Measurements from ENCODE around the gene KCNAB2.

KCNAB2 gene

DNA sequence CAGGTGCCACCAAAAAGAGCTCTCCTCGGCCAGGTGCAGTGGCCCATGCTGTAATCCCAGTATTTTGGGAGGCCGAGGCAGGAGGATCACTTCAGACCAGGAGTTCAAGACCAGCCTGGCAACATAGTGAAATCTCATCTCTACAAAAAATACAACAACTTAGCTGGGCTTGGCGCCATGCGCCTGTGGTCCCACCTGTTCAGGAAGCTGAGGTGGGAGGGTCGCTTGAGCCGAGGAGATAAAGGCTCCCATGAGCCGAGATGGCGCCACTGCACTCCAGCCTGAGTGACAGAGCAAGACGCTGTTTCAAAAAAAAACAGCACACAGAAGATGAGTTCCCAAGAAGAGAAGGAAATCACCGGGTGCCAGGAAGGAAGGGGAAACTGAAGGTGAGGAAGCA, 67.4 kb downstream of the KCNAB2 start:
- FAIRE-seq, result no peak

DNA sequence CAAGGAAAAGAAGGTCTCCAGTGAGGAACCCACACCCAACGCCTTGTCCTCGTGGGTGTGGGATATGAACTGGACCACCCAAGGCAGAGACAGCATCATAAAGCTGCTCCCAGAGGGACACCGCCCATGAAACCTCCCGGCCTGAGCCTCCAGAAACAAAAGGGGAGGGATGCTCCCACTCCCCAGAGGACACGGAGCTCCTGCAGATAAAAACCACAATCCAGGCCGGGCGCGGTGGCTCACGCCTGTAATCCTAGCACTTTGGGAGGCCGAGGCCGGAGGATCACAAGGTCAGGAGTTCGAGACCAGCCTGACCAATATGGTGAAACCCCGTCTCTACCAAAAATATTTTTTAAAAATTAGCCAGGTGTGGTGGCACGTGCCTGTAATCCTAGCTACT, 68.1 kb downstream of the KCNAB2 start:
- no peak for FAIRE-seq

DNA sequence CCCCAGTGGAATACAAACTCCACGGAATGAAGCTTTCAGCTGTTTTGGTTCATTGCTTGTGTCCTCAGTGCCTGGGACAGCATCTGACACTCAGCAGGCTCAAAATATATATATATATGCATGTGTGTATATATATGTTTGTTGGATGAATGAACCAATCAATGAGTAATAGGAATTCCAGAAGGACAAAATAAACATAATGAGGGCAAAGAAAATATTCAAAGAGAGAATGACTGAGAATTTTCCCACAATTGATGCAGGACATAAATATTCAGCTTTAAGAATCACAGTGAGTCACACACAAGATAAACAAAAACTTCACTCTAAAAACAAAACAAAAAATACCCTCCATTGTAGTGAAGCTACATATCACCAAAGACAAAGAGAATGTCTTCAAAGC, 70.4 kb downstream of the KCNAB2 start:
- FAIRE-seq, result no peak

DNA sequence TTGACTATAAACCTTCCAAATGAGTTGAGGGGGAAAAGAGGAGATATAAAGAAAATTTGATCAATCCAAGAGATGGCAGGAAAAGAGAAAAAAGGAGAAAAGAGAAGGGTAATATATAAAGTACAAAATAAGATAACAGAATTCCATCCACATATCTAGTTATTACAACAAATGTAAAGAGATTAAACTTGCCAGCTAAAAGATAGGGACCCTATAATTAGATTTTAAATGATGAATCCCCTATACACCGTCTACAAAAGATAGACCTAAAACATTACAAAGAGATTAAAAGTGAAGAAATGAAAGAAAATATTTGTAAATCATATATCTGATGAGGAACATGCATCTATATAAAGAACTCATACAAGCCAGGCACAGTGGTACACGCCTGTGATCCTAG, 71.4 kb downstream of the KCNAB2 start:
- no peak for FAIRE-seq

DNA sequence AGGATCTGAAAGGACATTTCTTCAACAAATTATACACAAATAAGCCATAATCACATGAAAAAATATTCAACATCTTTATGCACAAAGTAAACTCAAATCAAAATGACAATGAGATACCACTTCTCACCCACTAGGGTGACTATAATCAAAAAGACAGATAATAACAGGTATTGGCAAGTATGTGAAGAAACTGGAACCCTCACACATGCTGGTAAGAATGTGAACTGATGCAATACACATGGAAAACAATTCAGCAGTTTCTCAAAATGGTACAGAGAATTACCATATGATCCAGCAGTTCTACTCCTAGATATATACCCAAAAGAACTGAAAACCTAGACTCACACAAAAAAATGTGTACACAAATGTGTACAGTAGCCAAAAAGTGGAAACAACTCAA, 71.9 kb downstream of the KCNAB2 start:
- FAIRE-seq, result no peak

DNA sequence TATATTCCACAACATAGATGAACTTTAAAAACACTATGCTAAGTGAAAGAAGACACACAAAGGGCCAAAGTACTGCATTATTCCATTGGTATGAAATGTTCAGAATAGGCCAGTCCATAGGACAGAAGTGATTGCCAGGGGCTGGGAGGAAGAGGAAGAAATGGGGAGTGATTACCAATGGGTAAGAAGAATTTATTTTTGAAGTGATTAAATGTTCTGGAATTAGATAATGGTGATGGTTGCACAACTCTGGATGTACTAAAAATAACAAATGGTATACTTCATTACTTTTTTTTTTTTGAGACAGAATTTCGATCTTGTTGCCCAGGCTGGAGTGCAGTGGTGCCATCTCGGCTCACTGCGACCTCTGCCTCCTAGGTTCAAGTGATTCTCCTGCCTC, 72.7 kb downstream of the KCNAB2 start:
- FAIRE-seq, result no peak

DNA sequence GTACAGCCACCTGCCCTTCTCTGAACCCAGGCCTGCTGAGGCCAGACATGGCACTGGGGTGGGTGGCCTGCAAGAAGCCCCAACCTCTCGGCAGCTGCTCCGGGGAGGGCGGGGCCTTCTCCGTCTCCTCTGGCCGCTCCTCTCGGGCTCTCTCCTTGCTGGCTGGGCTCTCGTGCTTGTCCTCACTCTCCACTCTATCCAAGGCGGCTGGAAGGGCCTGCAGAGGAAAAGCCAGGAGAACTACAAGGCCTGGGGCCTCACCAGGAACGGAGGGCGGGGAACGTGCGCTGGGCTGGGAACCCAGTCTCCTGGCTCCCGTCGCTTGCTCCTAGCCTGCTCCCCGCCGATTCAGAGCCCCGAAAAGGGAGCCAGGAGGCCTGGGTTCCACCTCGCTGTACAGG, 75.3 kb downstream of the KCNAB2 start:
- FAIRE-seq, result no peak

DNA sequence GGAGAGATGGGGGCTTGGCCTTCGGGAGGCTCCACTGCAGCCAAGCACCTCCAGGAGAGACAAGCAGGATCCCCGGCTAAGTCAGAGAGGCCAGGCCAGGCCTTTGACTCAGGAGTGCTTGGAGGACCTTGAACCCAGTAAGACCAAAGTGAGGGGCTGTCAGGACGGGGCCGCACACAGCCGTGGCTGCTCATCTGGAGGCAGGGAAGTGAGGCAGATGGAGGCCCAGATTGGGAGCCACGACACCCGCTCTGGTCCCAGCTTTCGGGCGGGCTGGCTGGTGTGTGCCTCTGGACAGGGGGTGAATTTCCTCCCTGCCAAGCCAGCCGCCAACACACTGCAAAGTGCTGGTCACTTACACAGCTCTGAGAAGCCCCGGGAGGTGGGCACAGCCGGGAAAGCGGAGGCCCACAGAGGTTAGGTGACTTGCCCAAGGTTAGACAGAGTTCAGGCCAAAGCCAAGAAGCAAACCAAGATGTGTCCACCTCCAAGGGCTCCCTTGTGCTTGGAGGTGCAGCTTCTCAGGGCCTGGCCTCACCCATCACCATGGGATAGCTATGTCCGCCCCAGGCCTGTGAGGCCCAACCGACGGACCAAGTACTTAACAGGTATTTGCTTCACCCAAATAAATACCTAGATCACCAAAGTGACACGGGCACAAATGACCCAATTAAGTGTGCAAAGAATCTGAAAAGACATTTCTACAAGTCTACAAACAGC, 76.1 kb downstream of the KCNAB2 start:
- no peak for FAIRE-seq

DNA sequence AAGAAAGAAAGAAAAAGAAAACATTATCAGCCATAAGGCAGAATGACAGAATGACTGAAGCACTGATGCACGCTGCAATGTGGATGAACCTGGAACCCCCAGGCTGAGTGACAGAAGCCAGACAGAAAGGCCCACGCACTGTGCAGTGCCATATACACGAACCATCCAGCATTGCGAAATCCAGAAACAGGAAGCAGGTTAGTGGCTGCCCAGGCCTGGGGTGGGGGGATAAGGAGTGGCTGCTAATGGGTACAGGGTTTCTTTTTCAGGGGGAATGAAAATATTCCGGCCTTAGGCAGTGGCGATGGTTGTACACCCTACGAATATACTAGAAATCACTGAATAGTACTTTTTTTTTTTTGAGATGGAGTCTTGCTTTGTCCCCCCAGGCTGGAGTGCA, 77.4 kb downstream of the KCNAB2 start:
- FAIRE-seq, result no peak

DNA sequence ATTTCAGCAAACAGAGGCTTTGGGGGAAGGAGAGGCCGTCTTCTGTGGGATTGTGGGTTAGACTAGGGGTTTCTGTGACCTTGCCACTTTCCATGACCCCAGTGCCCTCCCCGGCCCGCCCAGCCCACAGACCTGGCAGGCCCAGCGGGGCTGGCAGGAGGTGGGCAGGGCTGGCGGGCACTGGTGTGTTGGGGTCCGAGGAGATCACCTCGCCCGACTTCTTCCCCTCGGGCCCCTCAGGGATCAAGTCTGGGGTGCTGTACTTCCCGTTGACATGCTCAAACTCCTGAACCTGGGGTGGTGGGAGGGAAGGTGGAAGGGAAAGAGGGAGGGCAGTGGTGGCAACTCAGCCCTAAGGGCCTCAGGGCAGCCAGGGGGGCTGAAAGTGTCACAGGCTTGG, 78.1 kb downstream of the KCNAB2 start:
- no peak for FAIRE-seq

DNA sequence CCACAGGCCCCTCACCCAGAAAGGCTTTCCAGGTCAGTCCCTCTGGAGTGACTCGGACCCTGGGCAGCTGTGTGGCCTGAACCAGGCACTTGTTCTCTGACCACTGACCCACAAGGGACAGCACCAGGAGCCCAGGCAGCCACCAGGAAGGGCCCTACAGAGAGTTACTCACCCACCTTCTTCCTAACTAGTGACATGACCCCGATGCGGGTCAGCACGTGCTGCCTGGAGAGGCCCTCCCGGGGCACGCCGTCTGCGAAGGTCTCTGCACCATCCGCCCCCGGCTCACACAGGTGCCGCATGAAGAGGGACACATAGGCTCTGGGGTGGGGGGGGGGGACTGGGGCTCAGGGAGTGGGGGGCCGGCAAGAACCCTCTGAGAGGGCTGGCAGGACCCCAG, 78.7 kb downstream of the KCNAB2 start:
- FAIRE-seq, result no peak

DNA sequence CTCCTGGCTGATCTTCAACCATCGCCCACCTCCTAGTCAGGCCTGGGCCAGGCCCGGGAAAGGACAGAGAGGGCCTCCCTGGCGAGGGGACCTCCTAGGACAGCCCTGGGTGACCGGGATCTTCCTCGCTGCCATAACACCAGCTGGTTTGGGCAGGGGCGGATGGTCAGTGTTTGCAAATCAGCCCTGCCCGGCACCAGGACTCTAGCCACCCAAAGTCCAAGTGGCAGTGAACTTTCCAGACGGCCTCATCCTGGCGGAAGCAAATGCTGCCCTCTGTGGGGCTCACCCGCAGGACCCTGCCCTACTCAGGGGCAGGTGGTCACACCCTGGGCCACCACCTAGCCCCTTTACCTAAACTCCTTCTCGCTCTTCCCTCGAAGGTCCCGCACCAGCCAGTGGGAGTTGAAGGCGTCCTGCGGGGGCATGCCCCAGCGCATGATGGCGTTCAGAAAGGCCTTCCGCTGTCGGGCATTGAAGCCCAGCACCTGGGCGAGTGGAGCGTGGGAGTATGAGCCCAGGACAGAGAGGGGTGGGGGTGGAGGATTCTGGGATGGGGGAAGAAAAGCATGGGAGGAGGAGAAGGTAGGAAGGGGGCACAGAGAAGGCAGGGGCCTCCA, 79.2 kb downstream of the KCNAB2 start:
- FAIRE-seq, result no peak

DNA sequence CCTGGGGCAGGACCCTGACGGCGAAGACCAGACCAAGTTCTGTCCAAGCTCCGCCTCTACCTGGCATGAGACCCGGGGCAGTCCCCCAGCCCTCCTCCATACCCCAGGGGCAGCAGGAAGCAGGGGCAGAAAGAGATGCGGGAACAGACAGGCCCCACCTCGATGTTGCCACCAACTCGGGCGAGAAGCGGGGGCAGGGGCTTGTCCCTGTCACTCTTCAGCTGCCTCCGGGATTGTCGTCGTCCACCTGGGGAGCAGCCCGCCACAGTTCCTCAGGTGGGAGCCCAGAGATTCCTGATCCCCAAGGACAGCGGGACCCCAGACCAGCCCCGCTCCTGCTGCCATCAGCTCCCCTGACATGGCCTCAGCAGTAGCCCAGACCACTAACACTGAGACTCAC, 79.7 kb downstream of the KCNAB2 start:
- no peak for FAIRE-seq

DNA sequence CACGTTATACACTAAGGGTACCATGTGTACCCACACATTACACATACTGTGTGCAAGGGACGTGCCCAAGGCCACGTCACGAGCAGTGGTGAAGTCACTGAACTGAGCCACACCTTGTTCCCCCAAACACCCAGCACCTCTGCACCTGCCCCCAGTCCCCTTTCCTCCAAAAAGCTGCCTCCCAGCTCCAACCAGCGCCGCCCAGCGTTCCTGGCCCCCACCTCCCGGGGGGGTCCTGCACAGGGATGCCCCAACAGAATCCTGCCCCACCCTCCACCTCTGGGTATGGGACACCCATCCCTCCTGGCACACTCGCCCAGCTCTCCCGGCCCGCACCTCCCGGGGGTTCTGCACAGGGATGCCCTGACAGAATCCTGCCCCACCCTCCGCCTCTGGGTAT, 80.3 kb downstream of the KCNAB2 start:
- no peak for FAIRE-seq

DNA sequence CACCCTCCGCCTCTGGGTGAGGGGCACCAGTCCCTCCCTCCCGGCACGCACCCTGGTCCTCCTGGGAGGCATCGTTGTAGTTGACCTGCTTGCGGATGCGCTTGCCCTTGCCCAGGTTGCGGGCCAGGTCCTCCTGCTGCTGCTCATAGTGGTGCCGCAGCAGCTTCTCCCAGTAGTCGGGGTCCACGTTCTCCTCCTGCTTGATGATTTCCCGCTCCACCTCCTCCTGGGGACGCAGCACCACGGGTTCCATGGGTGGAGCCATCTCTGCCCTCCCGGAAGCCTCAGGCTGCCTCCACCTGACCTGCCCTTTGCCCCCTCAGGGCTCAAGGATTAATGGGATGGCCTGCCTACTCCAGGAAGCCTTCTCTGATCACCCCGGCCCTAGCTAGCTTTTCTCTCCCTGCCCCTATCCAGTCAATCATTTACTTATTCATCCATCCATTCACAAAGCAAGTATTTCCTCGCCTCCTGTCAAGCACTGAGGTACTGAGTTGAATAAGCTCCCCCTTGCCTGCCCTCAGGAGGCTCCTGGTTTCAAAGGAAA, 80.9 kb downstream of the KCNAB2 start:
- no peak for FAIRE-seq

DNA sequence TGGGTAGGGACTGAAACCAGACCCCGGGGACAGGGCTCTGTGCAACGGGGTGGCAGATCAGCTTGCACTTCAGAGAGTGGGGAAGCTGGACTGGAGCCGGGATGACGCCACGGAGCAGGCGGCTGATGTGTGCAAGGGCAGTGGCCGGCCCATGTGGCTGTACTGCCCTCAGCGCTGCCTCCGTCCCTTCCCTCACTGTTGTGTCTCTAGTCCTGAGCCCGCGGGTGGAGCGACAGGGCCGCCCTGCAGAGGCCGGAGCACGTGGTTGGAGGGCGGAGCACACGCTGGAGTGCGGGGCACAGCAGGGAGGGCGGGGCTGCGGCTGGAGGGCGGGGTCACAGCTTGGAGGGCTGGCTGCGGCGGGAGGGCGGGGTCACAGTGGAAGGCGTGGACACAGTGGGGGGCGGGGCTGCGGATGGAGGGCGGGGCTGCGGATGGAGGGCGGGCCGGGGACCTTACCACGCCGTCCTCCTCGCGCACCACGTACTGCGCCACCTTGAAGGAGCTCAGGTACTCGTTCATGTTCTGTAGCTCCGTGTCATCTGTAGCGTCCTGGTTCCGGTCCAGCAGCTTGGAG, 82.0 kb downstream of the KCNAB2 start:
- FAIRE-seq, result no peak

DNA sequence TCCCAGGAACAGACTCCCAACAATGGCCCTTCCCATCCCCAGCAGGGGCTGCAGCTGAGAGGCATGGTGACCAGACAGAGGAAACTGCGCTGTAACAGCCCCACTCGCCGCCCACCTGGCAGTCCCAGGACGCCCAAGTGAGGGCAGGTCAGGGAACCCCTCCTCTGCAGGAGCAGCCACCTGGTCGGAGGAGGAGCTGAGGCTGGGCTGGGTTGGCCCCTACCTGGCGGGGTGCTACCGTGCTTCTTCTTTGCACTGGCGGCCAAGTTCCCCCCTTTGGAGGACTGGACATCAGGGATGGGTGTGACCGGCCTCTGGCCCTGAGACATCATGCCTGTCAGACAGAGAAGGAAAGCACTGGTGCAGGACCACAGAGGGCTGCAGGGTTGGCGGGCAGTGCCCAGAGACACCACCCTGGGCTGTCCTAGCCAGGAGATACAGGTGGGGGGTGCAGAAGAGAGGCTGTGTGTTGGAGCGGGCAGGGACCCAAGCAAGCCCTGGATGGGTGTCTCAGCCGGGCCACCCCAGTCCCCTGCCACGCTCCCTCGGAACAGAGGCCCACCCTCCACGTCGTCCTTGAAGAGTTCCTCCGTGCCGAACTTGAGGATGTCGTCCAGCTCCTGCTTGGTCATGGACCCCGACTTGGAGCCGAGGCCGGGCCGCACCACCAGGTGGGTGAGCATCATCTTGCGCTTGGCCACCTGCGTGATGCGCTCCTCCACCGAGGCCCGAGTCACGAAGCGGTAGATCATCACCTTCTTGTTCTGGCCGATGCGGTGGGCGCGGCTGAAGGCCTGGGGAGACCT, 82.8 kb downstream of the KCNAB2 start:
- FAIRE-seq, result no peak

DNA sequence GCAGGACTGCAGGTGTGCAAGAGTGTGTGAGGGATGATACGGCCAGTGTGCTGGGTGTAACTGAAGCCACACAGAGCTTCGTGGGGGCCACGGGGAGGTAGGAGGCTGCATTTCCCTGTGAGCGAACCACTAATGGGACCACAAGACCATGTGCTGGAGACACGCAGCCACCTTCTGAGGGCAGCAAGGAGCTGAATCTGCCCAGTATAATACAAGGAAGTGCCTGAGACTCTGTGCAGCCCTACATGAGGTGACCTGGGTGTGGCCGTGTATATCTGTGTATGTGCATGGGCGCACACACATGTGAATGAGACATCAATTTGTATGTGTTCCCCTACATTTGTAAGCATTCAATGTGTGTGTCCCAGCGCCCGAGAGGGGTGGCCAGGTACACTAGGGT, 83.6 kb downstream of the KCNAB2 start:
- FAIRE-seq, result no peak

DNA sequence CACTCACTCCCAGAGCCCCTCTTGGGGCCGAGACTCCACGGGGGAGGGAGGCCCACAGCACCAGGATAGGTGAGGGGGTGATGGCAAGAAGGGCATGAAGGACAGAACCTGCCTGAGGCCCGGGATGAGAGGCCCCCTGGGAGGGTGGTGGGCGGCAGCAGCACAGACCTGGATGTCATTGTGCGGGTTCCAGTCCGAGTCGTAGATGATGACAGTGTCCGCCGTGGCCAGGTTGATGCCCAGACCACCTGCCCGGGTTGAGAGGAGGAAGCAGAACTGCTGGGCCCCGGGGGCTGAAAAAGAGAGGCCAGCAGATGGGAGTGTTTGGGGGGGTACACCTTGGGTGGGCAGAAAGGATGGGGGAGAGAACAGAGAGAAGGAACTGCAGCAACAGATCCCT, 84.3 kb downstream of the KCNAB2 start:
- FAIRE-seq, result no peak

DNA sequence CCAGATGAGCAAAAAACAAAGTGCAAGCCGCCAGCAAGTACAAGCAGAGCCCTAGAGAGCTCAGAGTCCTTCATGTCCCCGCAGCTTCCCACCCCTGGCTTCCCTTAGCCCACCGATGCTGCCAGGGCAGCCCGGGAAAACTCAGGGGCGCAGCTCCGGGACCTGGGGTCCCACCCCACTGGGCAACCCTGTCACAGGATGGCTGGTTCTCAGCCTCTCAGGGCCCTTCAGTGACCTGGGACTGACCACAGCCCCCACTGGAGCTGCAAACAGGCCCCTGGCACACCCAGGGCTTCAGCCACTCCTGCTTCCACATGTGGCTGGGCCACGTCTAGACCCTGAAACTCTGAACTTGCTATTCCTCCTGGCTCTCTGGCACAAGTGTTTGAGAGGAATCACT, 84.9 kb downstream of the KCNAB2 start:
- FAIRE-seq, result no peak

DNA sequence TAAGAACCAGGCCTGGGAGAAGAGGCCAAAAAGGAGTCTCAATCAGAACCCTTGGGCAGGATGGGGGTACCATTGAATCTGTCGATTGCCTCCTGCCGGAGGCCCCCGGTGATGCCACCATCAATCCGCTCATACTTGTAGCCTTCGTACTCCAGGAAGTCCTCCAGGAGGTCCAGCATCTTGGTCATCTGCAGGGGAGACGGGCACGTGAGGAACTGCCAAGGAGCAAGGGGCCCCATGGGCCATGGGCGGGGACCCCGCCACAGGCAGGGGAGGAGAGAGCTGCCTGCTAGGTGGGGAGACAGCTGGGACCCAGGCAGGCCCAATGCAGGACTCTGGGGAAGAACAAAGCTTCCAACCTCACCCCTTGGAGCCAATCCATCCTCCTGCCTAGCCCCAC, 85.9 kb downstream of the KCNAB2 start:
- FAIRE-seq, result no peak

DNA sequence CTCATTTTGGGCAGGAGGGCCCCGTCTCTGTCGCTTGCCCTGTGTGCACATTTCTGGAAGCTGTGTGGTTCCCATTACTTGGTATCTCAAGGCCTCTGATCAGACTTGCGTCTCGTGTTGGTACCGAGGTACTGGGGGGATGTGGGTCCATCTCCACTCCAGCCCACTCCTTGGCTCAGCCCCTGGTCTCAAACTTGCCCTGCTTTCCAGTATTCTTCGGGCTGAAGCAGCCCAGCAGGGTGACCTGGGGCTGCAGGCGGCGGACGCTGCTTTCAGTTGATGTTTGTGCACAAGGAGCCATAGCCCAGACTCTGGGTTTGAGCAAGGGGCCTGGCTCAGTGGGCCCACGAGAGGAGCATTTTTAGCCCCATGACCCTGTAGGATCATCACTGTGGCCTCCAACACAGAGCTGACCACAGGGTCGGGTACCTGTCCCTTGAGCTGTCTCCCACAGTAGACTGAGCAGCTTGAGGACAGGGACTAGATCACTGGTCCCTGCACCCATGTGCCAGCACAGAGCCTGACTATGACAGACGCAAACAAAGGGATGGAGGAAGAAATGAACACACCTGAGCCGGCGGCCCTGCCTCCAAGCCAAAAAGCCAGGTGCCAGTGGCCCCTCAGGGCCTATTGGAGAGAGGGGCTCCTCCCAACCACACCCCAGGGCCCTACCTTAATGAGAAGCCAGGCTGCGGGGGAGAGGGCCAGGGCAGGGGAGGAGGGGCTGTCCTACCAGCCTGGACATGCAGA, 87.6 kb downstream of the KCNAB2 start:
- FAIRE-seq, result no peak

DNA sequence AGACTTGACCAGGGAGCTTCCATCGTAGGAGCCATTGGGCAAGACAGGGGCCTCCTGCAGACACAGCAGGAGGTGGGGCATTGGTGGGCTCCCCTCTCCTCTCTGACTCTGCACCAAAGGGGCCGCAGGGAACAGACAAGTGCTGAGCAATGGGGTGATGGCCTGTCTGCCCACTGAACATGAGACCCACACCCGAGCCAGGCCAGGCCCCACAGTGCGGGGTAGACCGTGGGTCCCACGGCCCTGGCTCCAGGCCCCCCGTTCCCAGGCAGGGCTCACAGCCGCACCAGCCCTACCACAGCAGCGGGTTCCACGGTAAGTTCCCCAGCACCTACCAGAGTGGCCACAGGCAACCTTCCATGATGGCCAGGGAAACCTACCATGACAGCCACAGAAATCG, 88.5 kb downstream of the KCNAB2 start:
- no peak for FAIRE-seq

Data from colon (tissue), 2 donors.